Psoas muscle (tissue), 8 donors: ENCODE results near the gene C1orf198. TPM values are rescaled to one million over a fixed set of nuclear protein-coding genes. Genes with fewer than 3 reads are reported as not detected.
A peak's percentile ranks its signal among the peaks of the same experiment; 100 is the strongest.

Source experiments
- ATAC-seq, 4 donors: fragments of 200-7000 bp; cut with Tn5 transposase; one replicate each; pipeline ENCODE4 v1.9.1; 2020; ENCODE audit warnings: moderate library complexity in 3 of 4, mild to moderate bottlenecking in 2 of 4
- DNase-seq, 2 donors: peaks; one replicate each; pipeline ENCODE4 v3.0.0-alpha.2; 2020
- H3K27ac ChIP-seq: fragments of 200-600 bp; one replicate; pipeline ENCODE4 v1.8.0; 2022
- H3K27me3 ChIP-seq, 3 donors: fragments of 200-600 bp in 1 of 3; one replicate each; pipeline versions ENCODE4 v1.6.1 to v1.8.0; 2013 to 2022; ENCODE audit warnings: low read length in 2 of 3, mild to moderate bottlenecking in 2 of 3, moderate library complexity in 1 of 3; ENCODE audit not compliant: insufficient read depth in 3 of 3
- H3K36me3 ChIP-seq, 2 donors: fragments of 200-600 bp in 1 of 2; one replicate each; pipeline versions ENCODE4 v1.6.1 to v1.8.0; 2013 to 2022; ENCODE audit warnings: low read depth in 1 of 2, mild to moderate bottlenecking in 1 of 2, moderate library complexity in 1 of 2; ENCODE audit not compliant: insufficient read depth in 1 of 2
- H3K4me1 ChIP-seq: fragments of 200-600 bp; one replicate; pipeline ENCODE4 v1.8.0; 2022
- H3K4me3 ChIP-seq: fragments of 200-600 bp; one replicate; pipeline ENCODE4 v1.8.0; 2022; ENCODE audit warnings: mild to moderate bottlenecking
- H3K9me3 ChIP-seq: fragments of 200-600 bp; one replicate; pipeline ENCODE4 v1.8.0; 2022
- WGBS, 3 donors: extraction: QIAGEN DNeasy Blood & Tissue Kit; methylation state at CpG; one replicate each; pipeline versions ENCODE4 v1.1.6 to v1.1.7; 2013; 5-methylcytosine and 5-hydroxymethylcytosine counted together
- intact Hi-C, 2 donors: fragments of 100-400 bp; cut with DNase I; formaldehyde crosslinking; loops; one replicate each; pipeline versions ENCODE4 v1.11.0 to v1.14.2; 2022
- polyA plus RNA-seq, 3 donors: library from polyadenylated mRNA; stranded (reverse); fragments of 200-250 nt; gene quantifications; one replicate each; pipeline ENCODE4 v1.2.3, GENCODE V29; 2013
- total RNA-seq, 4 donors: library from RNA; stranded (reverse); fragmentation: NEBNext Ultra II Directional in 2 of 4; extraction: Animal tissue kit (Norgen Biotek cat#: 25700) in 2 of 4; gene quantifications; one replicate each; pipeline versions ENCODE4 v1.2.1 to v1.2.4, GENCODE V29; 2021 to 2023
- TF ChIP-seq, protein P1 (sequence below): fragments of 200-600 bp; IDR thresholded peaks from one replicate; pipeline ENCODE4 v1.8.0; 2022; ENCODE audit warnings: antibody characterized with exemption
- donor health status: healthy with polysubstance abuse.
- donor health status: DM: no; HTN: no; CAD: no; lungs with moderate emphysema.
- donor health status: Bipolar disorder and iron deficiency.
- donor health status: healthy.
- donor health status: DM: yes; HTN: yes; CAD: no.
- donor health status: DM: no; HTN: no; CAD: no.
- donor health status: DM: no; HTN: no; CAD: no.
- donor health status: DM: yes; HTN: yes; CAD: no.

The C1orf198 gene
- total and polyA plus RNA-seq, 7 donors, result 32.0 to 122 (median 81.8) TPM

DNA sequence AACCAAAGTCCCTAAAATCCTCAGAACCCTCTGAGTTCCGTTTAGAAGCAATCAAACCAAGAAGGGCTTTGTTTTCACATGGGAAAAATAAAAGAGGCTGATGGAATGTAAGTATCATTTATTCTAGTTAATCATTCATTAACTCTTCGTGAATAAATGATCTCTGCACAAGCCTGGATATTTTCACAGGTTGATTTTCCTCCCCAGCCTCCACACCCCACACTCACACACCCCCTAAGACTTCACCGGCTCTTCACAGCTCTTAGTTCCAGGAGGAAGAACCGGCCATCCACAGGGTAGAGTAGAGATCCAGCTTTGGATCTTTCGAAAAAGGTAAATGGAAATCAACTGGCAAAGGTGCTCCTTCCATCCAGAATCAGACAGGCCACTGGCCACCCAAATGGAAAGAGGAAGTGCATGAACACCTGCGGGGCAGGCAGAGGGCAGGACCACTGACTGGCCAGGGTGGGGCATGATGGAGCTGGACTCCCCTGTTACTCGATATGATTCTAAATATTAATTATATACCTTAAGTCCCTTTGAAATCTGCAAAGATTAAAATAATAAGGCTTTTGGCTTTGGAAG lies 10.0 kb downstream of the C1orf198 start:
- ATAC-seq, result no peak
- WGBS, 3 donors, result 89 to 95% (median 92%) methylated on average over 7 of the region's 7 CpGs
- TF ChIP-seq, protein P1, sequence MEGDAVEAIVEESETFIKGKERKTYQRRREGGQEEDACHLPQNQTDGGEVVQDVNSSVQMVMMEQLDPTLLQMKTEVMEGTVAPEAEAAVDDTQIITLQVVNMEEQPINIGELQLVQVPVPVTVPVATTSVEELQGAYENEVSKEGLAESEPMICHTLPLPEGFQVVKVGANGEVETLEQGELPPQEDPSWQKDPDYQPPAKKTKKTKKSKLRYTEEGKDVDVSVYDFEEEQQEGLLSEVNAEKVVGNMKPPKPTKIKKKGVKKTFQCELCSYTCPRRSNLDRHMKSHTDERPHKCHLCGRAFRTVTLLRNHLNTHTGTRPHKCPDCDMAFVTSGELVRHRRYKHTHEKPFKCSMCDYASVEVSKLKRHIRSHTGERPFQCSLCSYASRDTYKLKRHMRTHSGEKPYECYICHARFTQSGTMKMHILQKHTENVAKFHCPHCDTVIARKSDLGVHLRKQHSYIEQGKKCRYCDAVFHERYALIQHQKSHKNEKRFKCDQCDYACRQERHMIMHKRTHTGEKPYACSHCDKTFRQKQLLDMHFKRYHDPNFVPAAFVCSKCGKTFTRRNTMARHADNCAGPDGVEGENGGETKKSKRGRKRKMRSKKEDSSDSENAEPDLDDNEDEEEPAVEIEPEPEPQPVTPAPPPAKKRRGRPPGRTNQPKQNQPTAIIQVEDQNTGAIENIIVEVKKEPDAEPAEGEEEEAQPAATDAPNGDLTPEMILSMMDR, result no peak
- peaks cover 52% of the 10 kb centered on the region for H3K4me1 ChIP-seq
- no peaks in the 10 kb centered on the region for H3K9me3 ChIP-seq
- no peak overlapping the region for H3K27ac ChIP-seq
- intact Hi-C loops, result no loop called here
- H3K27me3 ChIP-seq, result no peaks in the 10 kb centered on the region
- no peak for DNase-seq
- peaks cover 0 to 12% of the 10 kb centered on the region in 2 donors for H3K36me3 ChIP-seq
- no peak overlapping the region for H3K4me3 ChIP-seq

DNA sequence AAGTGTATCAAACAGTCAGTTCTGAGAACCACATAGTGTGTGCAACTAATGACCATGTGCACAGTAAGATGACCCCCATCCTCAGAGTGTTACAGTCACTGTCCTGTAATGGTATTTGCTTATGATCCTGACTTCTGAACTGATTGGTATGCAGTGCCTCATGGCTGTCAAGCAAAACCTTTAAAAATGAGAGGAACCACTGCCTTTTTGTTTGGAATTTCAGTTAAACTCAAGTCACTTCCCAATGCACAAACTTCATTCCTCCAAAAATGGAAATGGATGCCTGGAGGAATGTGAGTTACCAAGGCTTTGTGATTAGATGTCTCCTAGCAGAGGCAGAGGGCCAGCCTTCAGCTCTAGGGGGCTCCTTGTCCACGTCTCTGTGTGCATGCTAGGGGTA lies 10.5 kb downstream of the C1orf198 start:
- Histone ChIP-seq H3K9me3 (no peaks in the 10 kb centered on the region), H3K27ac (no peak overlapping the region), H3K4me1 (peaks cover 52% of the 10 kb centered on the region), H3K4me3 (no peak overlapping the region), H3K27me3 (no peaks in the 10 kb centered on the region), H3K36me3 (peaks cover 0 to 18% of the 10 kb centered on the region in 2 donors)
- DNase-seq (no peak), ATAC-seq (no peak)
- WGBS, 3 donors, result 73 to 80% (median 77%) methylated on average over 1 of the region's 1 CpG
- TF ChIP-seq, protein P1, result no peak
- intact Hi-C loops, result no loop called here

DNA sequence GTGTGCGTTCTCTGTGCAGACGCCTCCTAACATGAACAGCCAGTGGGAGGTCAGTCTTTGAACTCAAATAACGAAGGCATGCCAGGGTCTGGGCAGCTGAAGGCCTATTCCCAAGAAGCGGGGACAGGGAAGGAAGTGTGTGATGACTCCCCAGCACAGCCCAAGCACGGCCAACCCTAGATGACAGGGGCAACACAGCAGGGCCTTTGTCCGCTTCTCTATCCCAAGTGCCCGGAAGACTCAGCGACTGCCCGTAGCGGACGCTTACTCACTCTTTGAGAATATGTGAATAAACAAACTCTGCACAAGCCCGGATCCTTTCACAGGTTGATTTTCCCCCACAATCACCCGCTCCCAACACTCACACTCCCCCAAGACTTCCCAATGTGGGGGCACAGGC lies 11.2 kb downstream of the C1orf198 start:
- no peak for DNase-seq

DNA sequence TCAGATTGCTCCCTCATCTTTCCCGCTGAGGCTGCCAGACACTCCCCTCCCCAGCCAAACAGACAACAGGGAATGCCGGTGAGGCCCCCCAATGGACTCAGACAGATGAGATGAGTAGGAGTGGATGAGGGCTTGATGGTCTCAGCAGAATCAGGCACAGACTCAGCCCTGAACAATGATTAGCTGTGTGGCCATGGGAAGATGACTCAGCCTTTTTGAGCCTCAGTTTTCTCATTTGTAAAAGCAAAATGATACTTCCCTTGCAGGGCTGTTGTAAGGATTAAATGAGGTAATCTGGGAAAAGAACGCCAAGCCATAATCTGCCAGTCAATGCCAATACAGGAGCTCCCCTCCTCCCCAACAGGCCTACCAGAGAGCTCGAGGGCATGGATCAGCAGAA lies 12.4 kb downstream of the C1orf198 start:
- DNase-seq, result no peak
- 69 to 77% (median 77%) methylated on average over 4 of the region's 4 CpGs for WGBS, 3 donors
- Histone ChIP-seq H3K36me3 (peaks cover 0 to 28% of the 10 kb centered on the region in 2 donors), H3K9me3 (no peaks in the 10 kb centered on the region), H3K4me3 (no peak overlapping the region), H3K27ac (no peak overlapping the region), H3K4me1 (peaks cover 39% of the 10 kb centered on the region), H3K27me3 (no peaks in the 10 kb centered on the region)
- ATAC-seq, result no peak
- intact Hi-C loops, result no loop called here
- TF ChIP-seq, protein P1, result no peak

More for the DNA sequence above, 11.2 kb downstream of the C1orf198 start:
- no peak for ATAC-seq
- intact Hi-C loops, result no loop called here
- 91 to 96% (median 95%) methylated on average over 13 of the region's 13 CpGs for WGBS, 3 donors
- no peak overlapping the region for H3K4me3 ChIP-seq
- TF ChIP-seq, protein P1, result no peak
- H3K27ac ChIP-seq, result no peak overlapping the region
- no peaks in the 10 kb centered on the region for H3K27me3 ChIP-seq
- peaks cover 0 to 24% of the 10 kb centered on the region in 2 donors for H3K36me3 ChIP-seq
- H3K4me1 ChIP-seq, result peaks cover 46% of the 10 kb centered on the region
- H3K9me3 ChIP-seq, result no peaks in the 10 kb centered on the region

DNA sequence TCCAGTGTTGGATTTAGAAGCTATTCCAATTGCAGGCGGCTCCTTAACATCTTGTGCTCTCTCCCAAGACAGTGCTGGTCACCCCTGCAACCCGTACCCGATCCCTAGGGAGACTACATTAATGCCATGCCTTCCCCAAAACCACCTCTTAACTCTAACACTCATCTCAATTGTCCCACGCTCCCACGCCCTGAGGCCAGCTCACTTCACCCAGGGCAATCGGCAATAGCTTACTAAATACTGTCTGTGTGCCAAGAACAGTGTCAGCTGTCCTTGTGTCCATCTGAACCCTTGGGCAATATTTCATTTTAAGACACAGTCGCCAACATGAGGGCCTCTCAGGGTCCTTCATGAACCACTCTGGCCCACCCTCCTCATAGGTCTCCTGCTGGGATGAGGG lies 13.9 kb downstream of the C1orf198 start:
- Histone ChIP-seq H3K36me3 (peaks cover 0 to 28% of the 10 kb centered on the region in 2 donors), H3K9me3 (no peaks in the 10 kb centered on the region), H3K4me1 (peaks cover 48% of the 10 kb centered on the region), H3K27me3 (no peaks in the 10 kb centered on the region), H3K4me3 (no peak overlapping the region), H3K27ac (peak overlapping the region; percentile 40)
- peak; percentile 39 to 76 (median 66) for ATAC-seq
- DNase-seq, result no peak
- TF ChIP-seq, protein P1, result no peak
- 43 to 75% (median 64%) methylated on average over 7 of the region's 7 CpGs for WGBS, 3 donors
- intact Hi-C loops, result no loop called here
